ENCODE measurements around the gene SLC25A6.
"Not testable (repeated sequence)": the region's sequence is repeated elsewhere in the genome, so short reads cannot be mapped to it uniquely, and the experiment has no call there.

SLC25A6 gene

DNA sequence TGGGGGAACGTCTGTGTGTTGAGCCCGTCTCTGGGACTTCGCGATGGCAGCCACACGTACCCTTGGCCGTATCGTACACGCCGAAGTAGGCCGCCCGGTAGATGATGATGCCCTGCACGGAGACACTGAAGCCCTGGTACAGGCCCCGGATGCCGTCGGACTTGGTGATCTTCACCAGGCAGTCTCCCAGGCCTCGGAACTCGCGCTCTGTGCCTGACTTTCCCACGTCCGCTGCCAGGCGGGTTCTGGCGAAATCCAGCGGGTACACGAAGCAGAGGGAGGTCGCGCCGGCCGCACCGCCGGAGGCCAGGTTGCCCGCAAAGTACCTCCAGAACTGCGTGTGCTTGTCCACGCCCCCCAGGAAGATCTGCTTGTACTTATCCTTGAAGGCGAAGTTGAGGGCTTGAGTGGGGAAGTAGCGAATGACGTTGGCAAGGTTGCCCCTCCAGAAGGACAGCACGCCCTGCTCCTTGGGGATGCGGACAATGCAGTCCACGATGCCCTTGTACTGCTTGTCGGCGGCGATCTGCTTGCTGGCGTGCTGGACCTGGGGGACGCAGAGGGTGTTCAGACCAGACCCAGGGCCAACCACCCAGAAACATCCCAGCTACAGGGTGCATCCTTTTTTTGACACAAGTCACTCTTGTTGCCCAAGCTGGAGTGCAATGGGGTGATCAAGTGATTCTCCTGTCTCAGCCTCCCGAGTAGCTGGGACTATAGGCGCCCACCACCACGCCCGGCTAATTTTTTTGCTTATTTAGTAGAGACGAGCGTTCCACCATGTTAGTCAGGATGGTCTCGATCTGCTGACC is 2.5 kb downstream of the SLC25A6 start:
- no peak for DNase-seq

DNA sequence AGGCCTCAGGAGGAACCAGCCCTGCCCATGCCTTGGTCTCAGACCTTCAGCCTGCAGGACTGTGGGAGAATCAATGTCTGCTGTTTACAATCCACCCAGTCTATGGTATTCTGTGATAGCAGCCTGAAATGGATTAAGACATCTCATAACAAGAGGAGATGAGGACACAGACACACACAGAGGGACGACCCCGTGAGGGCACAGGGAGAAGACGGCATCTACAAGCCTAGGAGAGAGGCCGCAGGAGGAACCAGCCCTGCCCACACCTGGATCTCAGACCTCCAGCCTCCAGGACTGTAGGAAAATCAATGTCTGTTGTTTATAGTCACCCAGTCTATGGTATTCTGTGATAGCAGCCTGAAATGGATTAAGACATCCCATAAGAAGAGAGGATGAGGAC is 3.3 kb downstream of the SLC25A6 start:
- DNase-seq = no peak

DNA sequence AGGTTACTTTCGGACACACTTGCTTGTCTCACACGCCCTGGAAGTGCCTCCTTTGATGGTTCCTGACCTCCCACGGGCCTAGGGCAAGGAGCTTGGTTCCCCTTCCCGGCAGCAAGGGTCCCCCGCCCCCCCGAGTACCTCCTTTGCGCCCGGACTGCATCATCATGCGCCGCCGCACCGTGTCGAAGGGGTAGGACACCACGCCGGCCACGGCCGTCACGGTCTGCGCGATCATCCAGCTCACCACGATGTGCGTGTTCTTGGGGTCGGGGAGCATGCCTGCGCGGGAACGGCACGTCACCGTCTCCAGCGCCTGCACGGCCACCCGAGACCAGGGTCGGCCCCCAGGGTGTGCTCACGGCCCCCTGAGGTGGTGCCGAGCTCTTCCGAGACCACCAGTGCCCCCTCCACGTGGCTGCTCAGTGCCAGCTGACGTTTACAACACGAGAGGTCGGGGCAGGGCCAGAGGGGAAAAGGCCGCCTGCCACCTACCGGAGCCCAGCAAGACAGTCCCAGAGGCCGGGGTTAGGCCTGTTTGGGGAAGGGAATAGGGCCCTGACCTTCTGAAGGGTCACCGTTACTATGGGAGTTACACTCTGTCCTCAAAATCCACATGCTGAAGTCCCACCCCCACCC is 4.7 kb downstream of the SLC25A6 start:
- DNase-seq = no peak

DNA sequence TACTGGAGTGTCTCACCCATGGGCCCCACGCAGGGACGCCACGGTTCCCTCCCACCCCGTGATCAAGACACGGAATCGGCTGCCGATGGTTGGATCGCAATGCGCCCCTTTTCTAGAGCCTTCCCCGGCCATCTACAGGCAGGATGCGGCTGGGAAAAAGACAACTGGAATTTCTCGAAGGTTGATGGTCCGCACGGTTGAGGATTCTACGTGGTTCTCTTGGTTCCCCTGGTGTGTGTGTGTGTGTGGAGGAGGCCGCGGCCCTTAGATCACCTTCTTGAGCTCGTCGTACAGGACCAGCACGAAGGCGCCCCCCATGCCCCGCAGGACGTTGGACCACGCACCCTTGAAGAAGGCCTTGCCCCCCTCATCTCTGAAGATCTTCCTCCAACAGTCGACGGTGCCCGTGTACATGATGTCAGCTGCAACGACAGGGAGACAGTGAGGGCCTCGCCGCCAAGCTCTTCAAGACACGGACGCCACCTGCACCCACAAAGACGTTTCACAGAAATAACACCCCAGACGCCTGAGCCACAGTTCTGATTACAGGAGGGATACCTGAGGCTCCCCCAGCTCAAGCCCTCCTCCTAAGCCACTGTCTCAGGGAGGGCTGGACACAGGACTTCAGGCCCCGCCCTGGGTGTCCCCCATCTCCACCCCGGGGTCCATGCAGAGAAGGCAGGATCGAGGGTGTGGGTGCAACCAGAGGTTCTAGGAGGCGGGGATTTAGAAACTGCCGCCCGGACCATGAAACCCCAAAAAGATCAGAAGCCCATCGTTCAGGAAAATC is 5.4 kb downstream of the SLC25A6 start:
- no peak for DNase-seq

DNA sequence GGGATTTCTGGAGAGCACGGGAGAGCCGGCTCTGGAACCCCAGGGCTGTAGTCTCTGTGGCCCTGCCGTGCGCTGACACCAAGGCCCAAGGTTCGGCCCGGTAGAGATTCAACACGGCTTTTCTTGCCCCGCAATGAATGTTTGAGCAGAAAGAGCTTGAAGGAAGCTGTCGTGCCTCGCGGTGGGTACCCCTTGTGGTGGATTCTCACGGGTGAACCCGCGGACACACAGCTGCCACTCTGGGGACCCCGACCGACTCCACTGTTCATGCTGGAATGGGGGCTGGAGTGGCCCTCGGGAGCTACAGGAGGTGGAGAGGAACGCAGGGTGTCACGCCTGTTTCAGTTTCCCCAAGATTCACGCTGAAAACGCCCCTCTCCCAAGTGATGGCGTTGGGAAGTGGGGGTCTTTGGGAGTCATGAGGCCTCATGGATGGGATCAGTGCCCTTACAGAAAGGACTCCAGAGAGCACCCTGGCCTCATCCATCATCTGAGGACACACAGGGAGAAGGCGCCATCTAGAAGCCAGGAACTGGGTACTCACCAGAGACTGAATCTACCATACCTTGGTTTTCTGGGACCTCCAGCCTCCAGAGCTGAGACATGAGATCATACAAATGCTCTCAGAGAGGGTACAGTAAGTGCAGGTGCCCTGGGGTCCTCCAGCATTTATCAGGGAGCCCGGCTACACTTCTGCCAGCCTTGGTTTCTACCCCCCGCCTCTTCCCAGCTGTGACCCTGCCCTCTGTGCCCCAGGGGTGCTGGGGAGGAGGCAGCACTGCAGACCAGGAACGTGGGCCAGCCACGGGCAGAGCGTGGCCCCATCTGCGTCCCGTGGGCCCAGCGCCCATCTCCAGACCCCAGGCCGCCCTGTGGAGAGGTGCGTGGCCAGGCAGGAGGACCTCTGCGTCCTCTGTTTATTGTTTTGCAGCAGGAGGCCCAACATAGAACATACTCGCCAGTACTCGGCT is 6.4 kb downstream of the SLC25A6 start:
- DNase-seq = no peak

DNA sequence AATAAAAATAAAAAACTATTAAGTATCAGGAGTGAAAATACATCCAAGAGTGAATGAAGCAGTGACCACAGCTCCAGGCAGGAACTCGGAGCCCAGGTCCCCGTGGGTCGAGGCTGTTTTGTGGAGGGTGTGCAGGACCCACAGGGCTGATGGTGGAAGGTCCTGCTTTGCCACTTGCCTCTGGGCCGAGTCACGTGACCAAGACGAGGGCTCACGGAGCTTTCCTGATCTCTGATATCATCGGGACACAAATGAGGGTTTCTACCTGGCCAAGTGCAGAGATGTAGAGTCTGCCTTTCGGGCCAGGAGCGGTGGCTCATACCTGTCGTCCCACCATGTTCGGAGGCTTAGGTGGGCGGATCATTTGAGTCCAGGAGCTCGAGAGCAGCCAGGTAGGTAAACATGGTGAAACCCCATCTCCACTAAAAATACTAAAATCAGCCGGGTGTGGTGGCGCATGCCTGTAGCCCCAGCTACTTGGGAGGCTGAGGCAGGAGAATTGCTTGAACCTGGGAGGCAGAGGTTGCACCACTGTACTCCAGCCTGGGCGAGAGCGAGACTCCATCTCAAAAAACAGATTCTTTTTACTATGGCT is 7.2 kb downstream of the SLC25A6 start:
- no peak for DNase-seq

DNA sequence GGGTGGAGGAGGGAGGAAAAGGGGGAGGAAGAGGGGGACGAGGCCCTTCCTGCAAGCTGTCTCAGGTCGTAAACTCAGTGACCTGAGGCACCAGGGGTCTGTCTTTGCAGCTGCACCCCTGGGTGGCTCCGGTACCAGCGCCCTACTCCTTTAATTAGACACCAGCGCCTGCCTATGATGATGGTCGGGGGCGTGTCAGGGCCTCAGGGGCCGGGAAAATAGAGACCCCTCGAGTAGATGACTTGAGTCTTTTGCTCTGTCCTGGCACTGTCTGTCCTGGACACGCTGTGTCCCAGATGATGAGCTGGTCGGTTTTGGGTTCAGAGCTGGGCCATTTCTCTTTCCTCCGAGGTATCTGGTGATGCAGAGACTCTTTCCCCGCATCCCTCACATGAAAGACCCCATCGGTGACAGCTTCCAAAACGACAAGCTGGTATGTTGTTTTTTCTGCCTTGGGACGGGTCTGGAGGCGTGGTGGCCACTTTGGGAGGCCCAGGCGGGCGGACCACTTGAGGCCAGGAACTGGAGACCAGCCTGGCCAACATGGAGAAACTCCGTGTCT is 11.2 kb downstream of the SLC25A6 start:
- DNase-seq = no peak

DNA sequence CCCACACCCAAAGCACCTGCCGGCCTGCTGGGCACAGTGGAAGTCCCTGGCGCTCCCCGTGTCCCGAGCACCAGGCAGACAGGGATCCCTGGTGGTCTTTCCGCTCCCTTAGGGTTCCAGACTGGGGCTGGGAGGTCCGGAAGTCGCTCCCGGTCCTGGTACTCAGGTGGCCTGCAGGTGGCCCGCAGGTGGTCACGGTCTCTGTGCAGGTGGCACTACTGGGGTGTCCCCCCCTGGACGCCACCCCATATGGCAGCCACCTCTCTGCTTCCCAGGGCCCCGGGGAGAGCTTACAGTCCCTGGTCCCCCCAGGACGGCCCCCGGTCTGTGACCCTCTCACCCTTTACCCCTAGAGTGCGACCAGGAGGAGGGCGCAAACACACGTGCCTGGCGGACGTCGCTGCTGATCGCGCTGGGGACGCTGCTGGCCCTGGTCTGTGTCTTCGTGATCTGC is 13.6 kb downstream of the SLC25A6 start:
- DNase-seq = no peak

DNA sequence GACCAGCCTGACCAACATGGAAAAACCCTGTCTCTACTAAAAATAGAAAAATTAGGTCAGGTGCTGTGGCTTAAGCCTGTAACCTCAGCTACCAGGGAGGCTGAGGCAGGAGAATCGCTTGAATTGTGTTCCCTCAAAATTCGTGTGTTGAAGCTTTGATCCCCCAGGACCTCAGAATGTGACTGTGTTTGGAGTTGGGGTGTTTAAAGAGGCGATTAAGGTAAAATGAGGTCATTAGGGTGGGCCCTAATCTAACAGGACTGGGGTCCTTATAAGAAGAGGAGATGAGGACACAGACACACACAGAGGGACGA is 23.6 kb downstream of the SLC25A6 start:
- DNase-seq = no peak

DNA sequence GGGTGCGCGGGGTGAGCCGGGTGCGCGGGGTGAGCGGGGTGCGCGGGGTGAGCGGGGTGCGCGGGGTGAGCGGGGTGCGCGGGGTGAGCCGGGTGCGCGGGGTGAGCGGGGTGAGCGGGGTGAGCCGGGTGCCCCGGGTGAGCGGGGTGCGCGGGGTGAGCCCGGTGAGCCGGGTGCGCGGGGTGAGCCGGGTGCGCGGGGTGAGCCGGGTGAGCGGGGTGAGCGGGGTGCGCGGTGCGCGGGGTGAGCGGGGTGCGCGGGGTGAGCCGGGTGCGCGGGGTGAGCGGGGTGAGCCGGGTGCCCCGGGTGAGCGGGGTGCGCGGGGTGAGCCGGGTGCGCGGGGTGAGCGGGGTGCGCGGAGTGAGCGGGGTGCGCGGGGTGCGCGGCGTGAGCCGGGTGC is 25.6 kb downstream of the SLC25A6 start:
- not testable (repeated sequence) for DNase-seq

DNA sequence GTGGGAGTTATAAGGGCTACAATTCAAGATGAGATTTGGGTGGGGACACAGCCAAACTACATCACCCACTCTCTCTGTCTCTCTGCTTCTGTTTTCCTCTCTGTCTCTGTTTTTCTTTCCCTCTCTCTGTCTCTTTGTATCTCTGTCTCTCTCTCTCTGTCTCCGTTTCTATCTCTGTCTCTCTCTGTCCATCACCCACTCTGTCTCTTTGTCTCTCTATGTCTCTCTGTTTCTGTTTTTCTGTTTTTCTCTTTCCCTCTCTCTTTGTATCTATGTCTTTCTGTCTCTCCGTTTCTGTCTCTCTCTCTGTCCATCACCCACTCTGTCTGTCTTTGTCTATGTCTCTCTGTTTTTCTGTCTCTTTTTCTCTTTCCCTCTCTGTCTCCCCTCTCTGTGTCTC is 30.0 kb downstream of the SLC25A6 start:
- DNase-seq = no peak

DNA sequence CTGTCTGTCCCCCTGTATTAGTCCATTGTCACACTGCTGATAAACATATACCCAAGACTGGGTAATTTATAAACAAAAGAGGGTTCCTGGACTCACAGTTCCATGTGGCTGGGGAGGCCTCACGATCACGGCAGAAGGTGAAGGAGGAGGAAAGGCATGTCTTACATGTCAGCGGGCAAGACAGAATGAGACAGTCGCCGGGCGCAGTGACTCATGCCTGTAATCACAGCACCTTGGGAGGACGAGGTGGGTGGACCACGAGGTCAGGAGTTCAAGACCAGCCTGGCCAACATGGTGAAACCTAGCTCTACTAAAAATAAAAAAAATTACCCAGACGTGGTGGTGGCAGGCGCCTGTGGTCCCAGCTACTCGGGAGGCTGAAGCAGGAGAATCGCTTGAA is 30.6 kb downstream of the SLC25A6 start:
- DNase-seq = no peak

DNA sequence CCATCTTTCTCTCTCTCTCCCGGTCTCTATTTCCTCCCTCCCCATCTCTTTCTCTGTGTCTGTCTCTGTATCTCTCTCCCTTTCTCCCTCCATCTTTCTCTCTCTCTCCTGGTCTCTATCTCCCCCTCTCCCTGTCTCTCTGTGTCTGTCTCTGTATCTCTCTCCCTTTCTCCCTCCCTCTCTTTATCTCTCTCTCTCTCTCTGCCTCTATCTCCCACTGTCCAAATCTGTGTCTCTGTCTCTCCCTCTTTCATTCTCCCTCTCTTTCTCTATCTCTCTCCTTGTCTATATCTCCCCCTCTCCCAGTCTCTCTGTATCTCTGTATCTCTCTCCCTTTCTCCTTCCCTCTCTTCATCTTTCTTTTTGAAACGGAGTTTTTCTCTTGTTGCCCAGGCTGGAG is 31.7 kb downstream of the SLC25A6 start:
- no peak for DNase-seq

DNA sequence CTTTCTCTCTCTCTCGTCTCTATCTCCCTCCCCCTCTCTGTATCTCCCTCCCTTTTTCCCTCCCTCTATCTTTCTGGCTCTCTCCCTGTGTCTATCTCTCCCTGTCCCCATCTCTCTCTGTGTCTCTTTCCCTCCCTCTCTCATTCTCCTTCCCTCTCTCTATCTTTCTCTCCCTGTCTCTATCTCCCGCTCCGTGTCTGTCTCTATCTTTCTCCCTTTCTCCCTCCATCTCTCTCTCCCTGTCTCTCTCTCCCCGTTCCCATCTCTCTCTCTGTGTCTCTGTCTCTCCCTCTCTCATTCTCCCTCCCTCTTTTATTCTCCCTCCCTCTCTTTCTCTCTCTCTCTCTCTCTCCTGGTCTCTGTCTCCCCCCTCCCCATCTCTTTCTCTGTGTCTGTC is 32.4 kb downstream of the SLC25A6 start:
- DNase-seq = no peak

DNA sequence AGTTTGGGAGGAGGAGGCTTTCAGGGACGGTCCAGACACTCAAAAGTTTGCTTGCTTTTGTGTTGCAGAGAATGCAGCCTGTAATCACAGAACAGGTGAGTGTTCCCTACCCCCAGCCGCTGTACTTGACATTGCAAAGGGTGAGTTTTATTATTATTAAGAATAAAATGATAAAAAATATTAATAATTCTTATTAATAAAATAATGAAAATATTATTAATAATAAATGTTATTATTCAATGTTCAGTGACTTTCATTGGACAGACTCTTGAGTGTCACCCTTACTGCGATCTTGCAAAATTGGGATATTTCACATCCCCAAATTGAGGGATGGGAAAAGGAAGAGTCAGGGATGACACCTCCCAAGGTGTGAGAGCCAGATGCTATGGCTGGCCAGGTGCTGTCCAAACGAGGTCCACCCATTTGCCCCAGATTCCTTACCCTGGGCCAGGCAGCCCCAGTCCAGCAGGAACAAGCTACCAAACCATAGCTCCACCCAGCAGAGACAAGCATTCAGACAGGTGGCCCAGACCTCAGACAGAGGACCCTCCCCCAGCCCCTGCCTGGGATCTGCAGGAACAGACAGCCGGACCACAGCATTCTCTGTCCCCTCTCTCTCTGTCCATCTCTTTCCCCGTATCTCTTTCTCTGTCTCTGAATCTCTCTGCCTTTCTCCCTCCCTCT is 33.0 kb downstream of the SLC25A6 start:
- no peak for DNase-seq

DNA sequence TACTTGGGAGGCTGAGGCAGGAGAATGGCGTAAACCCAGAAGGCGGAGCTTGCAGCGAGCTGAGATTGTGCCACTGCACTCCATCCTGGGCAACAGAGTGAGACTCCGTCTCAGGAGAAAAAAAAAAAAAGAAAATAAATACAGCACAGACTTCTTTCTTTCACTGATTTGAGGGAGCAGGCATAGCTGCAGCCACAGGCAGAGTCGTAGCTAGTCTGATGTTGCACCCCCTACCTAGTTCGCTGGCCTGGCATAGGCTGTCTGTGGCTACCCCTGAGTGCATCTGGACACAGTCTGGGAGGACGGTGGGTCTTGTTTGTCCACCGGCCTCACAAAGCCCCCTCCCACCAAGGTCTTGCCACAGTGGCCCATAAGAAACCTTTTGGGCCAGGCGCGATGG is 33.9 kb downstream of the SLC25A6 start:
- DNase-seq = no peak

DNA sequence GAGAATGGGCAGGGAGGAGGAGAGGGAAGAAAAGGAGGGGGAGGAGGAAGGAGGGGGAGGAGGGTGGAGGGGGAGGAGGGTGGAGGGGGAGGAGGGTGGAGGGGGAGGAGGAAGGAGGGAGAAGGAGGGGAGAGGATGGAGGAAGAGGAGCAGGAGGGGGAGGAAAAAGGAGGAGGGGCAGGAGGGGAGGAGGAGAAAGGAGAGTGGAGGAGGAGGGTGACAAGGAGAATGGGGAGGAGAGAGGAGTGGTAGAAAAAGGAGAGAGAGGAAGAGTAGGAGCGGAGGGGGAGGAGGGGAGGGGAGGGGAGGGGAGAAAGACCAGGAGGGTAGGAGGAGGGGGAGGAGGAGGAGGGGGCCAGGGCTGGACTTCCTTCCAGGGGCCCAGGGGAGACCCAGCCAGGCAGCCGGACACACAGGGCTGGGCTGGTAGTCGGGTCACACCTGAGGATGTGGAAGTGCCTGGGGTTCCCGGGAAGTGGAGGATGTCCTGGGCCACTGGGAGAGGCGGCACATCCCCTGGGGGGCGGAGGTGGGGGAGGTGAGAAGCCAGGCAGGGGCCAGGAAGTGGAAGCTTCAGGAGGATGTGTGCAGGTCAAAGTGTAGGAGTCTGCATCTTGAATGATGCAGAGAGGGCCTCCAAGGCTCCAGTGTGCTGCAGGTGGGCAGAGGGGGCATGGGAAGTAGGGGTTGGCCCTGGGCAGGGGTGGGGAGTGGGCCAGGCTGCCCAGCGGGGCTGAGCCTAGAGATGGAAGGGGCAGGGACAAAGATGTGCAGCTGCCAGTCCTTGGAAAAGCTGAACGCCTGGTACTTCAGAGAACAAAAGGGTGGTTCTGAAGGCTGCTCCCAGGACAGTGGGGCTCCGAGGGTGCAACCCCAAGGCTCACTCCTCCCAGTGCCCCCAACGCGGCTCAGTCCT is 36.5 kb downstream of the SLC25A6 start:
- no peak for DNase-seq

DNA sequence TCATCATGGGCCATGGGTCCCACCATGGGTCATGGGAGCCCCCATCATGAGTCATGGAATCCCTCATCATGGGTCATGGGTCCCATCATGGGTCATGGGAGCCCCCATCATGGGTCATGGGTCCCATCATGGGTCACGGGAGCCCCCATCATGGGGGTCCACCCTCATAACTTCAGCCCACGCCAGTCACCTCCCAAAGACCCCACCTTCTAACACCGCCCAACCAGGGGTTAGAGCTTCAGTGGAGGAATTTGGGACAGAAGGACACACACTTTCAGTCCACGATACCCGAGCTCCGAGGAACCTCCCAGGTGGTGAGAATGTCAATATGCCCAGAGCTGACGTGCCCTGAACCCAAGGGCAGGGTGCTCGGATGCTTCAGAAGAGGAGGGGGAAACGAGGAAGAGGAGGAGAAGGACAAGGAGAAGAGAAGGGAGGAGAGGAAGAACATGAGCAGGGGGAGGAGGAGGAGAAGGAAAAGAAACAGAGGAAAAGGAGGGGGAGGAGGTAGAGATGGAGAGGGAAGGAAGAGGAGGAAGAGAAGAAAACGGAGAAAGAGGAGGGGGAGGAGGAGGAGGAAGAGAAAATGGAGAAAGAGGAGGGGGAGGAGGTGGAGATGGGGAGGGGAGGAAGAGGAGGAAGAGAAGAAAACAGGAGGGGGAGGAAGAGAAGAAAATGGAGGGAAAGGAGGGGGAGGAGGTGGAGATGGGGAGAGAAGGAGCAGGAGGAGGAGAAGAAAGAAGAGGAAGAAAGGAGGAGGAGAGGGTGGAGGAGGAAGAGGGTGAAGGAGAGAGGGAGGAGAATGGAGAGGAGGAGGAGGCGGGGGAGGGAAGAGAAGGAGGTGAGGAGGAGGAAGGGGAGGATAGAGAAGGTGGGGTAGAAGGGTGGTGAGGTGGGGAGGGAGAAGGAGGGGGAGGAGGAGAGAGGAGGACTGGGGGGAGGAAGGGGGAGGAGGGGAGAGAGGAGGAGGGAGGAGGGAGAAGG is 37.6 kb downstream of the SLC25A6 start:
- DNase-seq = no peak

All from NCI-H345 (cell line).